T follicular helper cell (primary cell): ENCODE measurements around the gene USP27X.

Experiments
- DNase-seq: peaks from one replicate; pipeline ENCODE4 v3.0.0-alpha.2; 2020; ENCODE audit warnings: low read depth

USP27X gene

DNA sequence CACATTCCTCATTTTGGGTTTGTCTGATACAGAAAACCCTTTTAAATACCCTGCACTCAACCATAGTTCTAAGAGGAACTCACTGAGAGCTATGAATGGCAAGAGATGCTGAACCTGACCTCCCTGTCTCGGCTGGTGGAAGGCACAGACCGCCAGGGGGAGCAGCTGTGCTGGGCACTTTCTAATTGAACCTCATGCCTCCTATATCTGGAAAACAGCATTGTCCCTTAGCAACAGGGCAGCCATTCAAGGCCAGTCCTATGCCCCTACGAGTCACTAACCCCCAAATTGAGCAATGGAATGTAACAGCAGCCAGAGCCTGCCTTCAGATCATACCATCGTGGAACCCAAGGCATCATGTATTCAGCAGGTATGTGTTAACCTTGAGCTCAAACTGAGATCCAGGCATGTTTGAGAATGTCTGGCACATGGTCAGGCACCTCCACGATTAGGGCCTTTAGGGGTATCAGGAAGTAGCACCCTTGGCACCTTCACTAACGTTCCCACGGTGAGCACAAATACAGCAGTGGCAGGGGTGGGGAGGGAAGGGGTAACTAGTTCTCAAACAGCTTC lies 5.1 kb downstream of the USP27X start:
- DNase-seq: peak; percentile 40

DNA sequence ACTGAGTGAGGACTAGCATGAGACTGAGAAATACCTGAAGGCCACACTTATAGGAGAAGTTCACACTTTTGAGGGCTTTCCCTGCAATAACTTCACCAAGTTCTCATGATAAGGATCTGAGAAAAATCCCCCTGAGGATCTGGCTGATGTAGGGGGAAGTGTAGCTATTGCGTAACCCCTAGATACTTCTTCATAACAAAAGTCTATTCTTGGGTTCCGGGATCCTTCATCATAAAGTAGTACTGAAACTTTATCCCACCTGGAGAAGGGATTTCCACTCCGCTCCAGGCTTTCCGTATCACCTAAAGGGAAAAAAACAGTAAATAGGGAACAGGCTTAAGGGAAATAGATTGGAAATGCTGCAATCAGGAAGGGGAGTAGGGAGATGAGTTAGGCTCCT lies 13.3 kb downstream of the USP27X start:
- DNase-seq: no peak

- DNase-seq: no peak
Measured at GRCh38 chrX:49896951-49897350, 17.7 kb downstream of the USP27X start.

- DNase-seq: no peak
Measured at GRCh38 chrX:49901048-49901447, 21.8 kb downstream of the USP27X start.

DNA sequence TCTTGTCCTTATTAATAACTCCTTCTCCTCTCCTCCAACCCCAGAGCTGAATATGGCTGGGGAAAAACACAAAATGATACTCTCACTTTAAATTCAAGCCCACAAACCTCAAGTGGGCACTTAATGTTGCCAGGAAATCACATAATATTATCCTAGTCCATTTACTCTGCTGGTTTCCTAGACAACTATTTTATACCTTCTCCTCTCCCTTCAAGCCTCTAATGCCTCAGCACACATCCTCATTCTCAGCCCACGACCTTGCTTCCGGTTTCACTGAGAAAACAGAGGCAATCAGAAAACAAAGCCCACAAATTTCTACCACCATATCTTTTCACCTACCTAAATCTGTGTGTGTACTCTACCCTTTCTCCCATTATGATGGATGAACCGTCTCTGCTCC lies 31.1 kb downstream of the USP27X start:
- no peak for DNase-seq

- DNase-seq: no peak
Measured at GRCh38 chrX:49912086-49912485, 32.8 kb downstream of the USP27X start.

DNA sequence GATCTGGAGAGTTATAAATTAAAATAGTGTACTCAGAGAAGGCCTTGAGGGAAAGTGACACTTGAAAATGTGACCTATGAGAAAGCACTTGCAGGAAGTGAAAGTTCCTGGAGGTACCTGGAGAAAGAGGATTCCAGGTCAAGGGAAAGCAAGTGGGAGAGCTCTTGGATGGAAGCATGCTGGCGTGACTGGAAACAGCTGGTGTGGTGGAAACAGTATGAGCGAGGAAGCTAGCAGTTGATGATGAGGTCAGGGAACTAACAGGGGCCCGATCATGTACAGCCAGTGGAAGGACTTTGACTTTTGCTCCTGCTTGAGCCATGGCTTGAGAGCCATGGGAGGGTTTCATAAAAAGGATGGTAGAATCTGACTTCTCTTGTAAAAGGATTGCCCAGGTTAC lies 33.6 kb downstream of the USP27X start:
- DNase-seq: no peak

DNA sequence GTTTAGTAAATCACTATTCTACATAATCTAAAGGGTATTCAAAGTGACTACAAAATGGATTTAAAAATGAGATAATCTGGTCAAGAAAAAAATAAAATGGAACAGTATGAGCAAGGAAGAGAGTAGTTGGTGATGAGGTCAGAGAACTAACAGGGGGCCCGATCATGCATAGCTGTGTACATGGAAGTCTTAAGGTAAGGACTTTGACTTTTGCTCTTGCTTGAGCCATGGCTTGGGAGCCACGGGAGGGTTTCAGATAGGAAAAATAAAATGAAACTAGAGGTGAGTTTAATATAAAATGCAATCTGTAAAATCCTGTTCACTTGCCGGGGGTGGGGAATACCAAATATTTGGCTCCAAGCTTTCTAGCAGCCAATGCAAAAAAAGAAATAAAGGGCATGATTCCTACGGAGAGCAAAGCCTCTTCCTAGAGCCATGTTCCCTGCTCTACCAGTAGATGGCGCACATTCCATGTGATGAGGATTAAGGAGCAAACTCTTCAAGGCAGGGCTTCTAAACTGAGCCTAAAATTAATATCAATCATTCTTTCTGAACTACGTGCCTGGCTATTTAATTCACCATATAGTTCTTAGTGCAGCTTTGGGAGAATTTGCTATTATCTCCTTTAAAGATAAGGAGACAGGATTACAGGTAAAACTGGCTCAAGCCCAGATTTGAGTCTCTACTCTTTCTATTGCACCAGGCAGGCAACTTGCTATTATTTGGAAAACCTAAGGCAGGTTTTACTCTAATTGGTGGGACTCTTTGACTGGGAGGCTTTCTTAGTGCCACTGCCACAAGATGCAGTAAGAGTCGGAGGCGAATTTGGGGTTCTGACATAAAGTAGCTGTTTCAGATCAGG lies 36.3 kb downstream of the USP27X start:
- peak; percentile 42 for DNase-seq

GRCh38 chrX:49919617-49920016 lies 40.3 kb downstream of the USP27X start:
- no peak for DNase-seq

- DNase-seq: no peak
Measured at GRCh38 chrX:49921109-49921508, 41.8 kb downstream of the USP27X start.

GRCh38 chrX:49922291-49923241 lies 43.3 kb downstream of the USP27X start, which contains the start of gene CLCN5:
TSS of gene CLCN5 (plus strand) at chrX:49922596. CDS start at chrX:49925299, 2,703 bp downstream.
- peak; percentile 91 for DNase-seq

DNA sequence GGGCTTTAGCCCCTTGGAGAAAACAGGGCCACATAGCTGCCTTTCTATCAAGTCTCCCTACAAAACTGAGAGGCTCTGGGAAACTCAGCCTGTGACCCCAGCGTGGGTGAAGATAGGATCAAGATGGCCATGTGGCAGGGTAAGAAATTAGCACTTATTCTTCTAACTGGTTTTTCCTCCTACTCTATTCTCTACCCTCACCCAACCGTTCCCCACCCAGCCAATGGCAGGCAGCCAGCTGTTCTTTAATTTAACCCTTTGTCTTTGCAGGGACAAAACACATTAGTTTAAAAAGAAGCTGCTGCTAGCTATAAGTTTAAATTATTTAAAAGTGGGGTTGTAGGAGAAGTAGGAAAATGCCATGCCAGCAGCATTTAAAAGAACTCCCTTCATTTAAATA lies 45.9 kb downstream of the USP27X start:
- DNase-seq: no peak

DNA sequence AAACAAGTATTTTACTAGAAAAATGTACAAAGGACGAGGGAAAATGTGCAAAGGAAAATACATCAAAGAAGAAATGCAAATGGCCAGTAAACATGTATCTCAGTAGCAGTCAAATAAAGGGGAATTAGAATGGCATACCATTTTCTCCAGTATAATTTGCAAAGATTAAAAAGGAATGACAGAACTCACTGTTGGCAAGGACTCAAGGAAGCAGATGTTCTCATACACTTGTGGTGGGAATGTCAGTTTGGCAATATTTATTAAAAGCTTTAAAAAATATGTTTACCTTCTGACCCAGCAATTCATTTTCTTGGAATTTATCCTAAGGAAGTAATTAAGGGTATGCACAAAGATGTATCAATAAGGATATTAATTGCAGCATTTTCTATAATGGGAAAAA lies 50.8 kb downstream of the USP27X start:
- DNase-seq: no peak
